CD4-positive, alpha-beta T cell (primary cell): Measurements from ENCODE around the gene DLGAP4. TPM values are rescaled to one million over a fixed set of nuclear protein-coding genes. Genes with fewer than 3 reads are reported as not detected.

Source experiments
- ATAC-seq: fragments of 200-7000 bp; cut with Tn5 transposase; one replicate; pipeline ENCODE4 v1.10.0; 2022; ENCODE audit warnings: mild to moderate bottlenecking; ENCODE audit not compliant: poor library complexity
- CTCF ChIA-PET: fragments of 350-600 bp; sonication (Branson Sonifier 250); formaldehyde crosslinking; loops from one replicate; lab custom pipeline; 2021; ENCODE audit warnings: antibody characterized with exemption, inconsistent platforms; lab: Charles Lee
- POLR2A ChIA-PET: fragments of 350-600 bp; sonication (Branson Sonifier 250); formaldehyde crosslinking; loops from one replicate; lab custom pipeline; 2021; ENCODE audit warnings: antibody characterized with exemption, inconsistent platforms; lab: Charles Lee
- DNase-seq, 14 experiments: peaks; one replicate each; pipeline ENCODE4 v3.0.0-alpha.2; 2013 to 2020; ENCODE audit warnings: mixed read lengths in 2 of 14
- H3K27ac ChIP-seq, 2 donors: one replicate each; pipeline versions ENCODE4 v1.5.1 to v1.7.0; 2013; ENCODE audit warnings: low read length in 2 of 2, low read depth in 1 of 2, mild to moderate bottlenecking in 1 of 2
- H3K27me3 ChIP-seq, 2 experiments: 1 replicate in 1 of 2; 2 replicates in 1 of 2; pipeline versions ENCODE4 v1.6.1 to v1.7.0; 2013; ENCODE audit warnings: low read length in 2 of 2, control low read depth in 1 of 2, mild to moderate bottlenecking in 1 of 2, moderate library complexity in 1 of 2; ENCODE audit not compliant: insufficient read depth in 2 of 2, control insufficient read depth in 1 of 2
- H3K36me3 ChIP-seq: one replicate; pipeline ENCODE4 v1.6.1; 2013; ENCODE audit warnings: low read length, control low read depth; ENCODE audit not compliant: insufficient read depth
- H3K4me1 ChIP-seq: one replicate; pipeline ENCODE4 v1.6.1; 2013; ENCODE audit warnings: low read length, control low read depth; ENCODE audit not compliant: insufficient read depth
- H3K4me3 ChIP-seq: one replicate; pipeline ENCODE4 v1.5.1; 2013; ENCODE audit warnings: mild to moderate bottlenecking, low read length, moderate library complexity
- H3K9me3 ChIP-seq, 2 experiments: 1 replicate in 1 of 2; 2 replicates in 1 of 2; pipeline versions ENCODE4 v1.6.1 to v1.7.0; 2013; ENCODE audit warnings: low read length in 2 of 2, mild to moderate bottlenecking in 2 of 2, control low read depth in 1 of 2, moderate library complexity in 1 of 2; ENCODE audit not compliant: control insufficient read depth in 1 of 2, insufficient read depth in 1 of 2
- H3K27ac Mint-ChIP-seq: one replicate; pipeline ENCODE4 v1.8.0; 2020; ENCODE audit warnings: mixed read lengths
- H3K27me3 Mint-ChIP-seq: one replicate; pipeline ENCODE4 v1.8.0; 2021; ENCODE audit warnings: mixed read lengths
- H3K36me3 Mint-ChIP-seq: one replicate; pipeline ENCODE4 v1.8.0; 2021; ENCODE audit warnings: low read depth, mixed read lengths
- H3K4me1 Mint-ChIP-seq: one replicate; pipeline ENCODE4 v1.8.0; 2021; ENCODE audit warnings: low read depth, mixed read lengths
- H3K4me3 Mint-ChIP-seq: one replicate; pipeline ENCODE4 v1.8.0; 2020; ENCODE audit warnings: mild to moderate bottlenecking, mixed read lengths
- H3K9me3 Mint-ChIP-seq: one replicate; pipeline ENCODE4 v1.8.0; 2020; ENCODE audit warnings: mixed read lengths
- intact Hi-C, 2 experiments: fragments of 100-400 bp; cut with DNase I in 1 of 2; cut with micrococcal nuclease in 1 of 2; formaldehyde crosslinking; loops; one replicate each; pipeline versions ENCODE4 v1.15.1 to v1.9.0; 2023 to 2025; cut with DNase I, micrococcal nuclease
- total RNA-seq, 174 experiments: library from RNA in 2 of 174; stranded (reverse) in 2 of 174; gene quantifications; one replicate each; pipeline ENCODE4 v1.2.3 and lab custom pipeline; 2021 to 2026
- TF ChIP-seq, protein P1 (sequence below): fragments of 200-600 bp; IDR thresholded peaks from one replicate; pipeline ENCODE4 v1.8.0; 2022; ENCODE audit warnings: antibody characterized with exemption, mild to moderate bottlenecking

DLGAP4 gene
- total RNA-seq, 2 experiments from 2014 or later = 16.0 to 16.1 TPM

DNA sequence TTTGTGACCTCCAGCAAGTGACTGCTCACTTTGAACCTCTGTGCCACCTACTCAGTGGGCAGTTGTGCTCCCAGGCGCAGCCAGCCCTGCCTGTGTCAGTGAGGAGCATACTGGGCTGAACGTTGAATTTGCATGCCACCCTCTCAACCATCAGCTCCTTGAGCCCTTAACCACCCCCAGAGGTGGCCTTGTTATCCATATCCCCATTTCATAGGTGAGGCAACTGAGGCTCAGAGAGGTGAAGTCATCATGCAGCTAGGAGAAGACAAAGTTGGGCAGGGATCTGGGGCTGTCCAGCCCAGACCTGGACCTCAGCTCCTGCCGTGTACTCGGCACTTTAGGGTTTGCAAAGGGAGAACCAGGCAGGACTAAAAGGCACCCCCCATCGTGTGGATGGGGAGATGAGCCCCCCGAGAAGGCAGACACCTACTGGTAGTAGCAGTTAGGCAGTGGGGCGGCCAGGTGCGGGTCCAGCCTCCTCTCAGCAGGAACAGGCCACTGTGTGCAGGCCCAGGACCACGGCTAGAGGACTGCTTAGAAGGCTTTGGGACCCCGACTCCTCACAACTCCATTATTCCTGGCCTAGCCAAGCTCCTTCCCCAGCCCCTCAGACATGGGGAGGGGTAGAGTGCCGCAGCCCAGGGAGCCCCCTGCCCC lies 134.4 kb downstream of the DLGAP4 start:
- Histone ChIP-seq H3K9me3 (no peaks in the 10 kb centered on the region), H3K27ac (no peak overlapping the region), H3K36me3 (no peaks in the 10 kb centered on the region), H3K4me3 (no peak overlapping the region), H3K4me1 (peaks cover 21% of the 10 kb centered on the region), H3K27me3 (no peaks in the 10 kb centered on the region)
- Mint-ChIP-seq H3K9me3 (no peaks in the 10 kb centered on the region), H3K27ac (no peak overlapping the region), H3K4me3 (no peak overlapping the region), H3K4me1 (peaks cover 4% of the 10 kb centered on the region), H3K36me3 (no peaks in the 10 kb centered on the region), H3K27me3 (peaks cover 13% of the 10 kb centered on the region)
- ATAC-seq = no peak
- TF ChIP-seq, protein P1, sequence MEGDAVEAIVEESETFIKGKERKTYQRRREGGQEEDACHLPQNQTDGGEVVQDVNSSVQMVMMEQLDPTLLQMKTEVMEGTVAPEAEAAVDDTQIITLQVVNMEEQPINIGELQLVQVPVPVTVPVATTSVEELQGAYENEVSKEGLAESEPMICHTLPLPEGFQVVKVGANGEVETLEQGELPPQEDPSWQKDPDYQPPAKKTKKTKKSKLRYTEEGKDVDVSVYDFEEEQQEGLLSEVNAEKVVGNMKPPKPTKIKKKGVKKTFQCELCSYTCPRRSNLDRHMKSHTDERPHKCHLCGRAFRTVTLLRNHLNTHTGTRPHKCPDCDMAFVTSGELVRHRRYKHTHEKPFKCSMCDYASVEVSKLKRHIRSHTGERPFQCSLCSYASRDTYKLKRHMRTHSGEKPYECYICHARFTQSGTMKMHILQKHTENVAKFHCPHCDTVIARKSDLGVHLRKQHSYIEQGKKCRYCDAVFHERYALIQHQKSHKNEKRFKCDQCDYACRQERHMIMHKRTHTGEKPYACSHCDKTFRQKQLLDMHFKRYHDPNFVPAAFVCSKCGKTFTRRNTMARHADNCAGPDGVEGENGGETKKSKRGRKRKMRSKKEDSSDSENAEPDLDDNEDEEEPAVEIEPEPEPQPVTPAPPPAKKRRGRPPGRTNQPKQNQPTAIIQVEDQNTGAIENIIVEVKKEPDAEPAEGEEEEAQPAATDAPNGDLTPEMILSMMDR = no peak
- intact Hi-C loops = loop anchor here in 1 of 2 experiments (5.0 kb wide), 1 partner anchor 283 kb away; no protein-coding TSS in a partner anchor
- DNase-seq = no peak
- ChIA-PET POLR2A (no interaction called here), CTCF (no interaction called here)

DNA sequence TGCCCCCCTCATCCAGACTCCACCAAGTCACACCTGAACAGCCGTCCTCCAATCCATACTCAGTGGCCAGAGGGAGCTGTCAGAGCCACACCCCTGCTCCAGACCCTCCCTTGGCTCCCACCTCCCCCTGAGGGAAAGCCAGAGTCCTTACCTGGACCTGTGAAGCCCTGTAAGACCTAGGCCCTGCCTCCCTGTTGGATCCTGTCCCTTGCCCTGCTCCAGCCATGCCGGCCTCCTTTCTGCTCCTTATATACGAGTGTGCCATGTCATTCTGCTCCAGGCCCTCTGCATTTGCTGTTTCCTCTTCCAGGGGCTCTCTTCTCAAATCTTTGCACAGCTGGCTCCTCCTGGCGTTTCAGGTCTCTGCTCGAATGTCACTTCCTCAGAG lies 134.9 kb downstream of the DLGAP4 start:
- no peaks in the 10 kb centered on the region for H3K36me3 Mint-ChIP-seq
- H3K4me3 Mint-ChIP-seq = no peak overlapping the region
- ATAC-seq (no peak), DNase-seq (no peak)
- ChIA-PET POLR2A (no interaction called here), CTCF (no interaction called here)
- intact Hi-C loops = loop anchor here in 1 of 2 experiments (5.0 kb wide), 1 partner anchor 284 kb away; no protein-coding TSS in a partner anchor
- H3K9me3 Mint-ChIP-seq = no peaks in the 10 kb centered on the region
- Histone ChIP-seq H3K36me3 (no peaks in the 10 kb centered on the region), H3K9me3 (no peaks in the 10 kb centered on the region), H3K27ac (no peak overlapping the region), H3K27me3 (no peaks in the 10 kb centered on the region), H3K4me1 (peaks cover 16% of the 10 kb centered on the region), H3K4me3 (no peak overlapping the region)
- no peak overlapping the region for H3K27ac Mint-ChIP-seq
- peaks cover 13% of the 10 kb centered on the region for H3K27me3 Mint-ChIP-seq
- H3K4me1 Mint-ChIP-seq = peaks cover 4% of the 10 kb centered on the region
- TF ChIP-seq, protein P1 = no peak

DNA sequence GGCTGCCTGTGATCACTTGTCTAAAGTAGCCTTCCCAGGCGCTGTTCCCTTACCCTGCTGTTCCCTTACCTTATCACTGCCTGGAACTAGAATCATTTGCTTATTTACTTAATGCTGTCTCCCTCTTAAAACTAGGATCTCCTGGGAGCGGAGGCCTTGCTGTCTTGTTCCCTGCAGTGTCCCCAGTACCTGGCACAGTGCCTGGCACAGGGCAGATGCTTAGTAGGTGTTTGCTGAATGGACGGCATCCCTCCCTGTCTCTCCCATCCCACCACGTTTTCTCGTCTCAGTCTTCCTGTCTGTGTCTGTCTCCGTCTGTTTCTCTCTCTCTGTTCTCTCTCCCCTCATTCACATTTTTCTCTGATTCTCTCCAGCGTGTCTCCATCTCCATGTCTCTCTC lies 135.3 kb downstream of the DLGAP4 start:
- Mint-ChIP-seq H3K4me3 (no peak overlapping the region), H3K9me3 (no peaks in the 10 kb centered on the region), H3K4me1 (peaks cover 4% of the 10 kb centered on the region), H3K27me3 (peaks cover 13% of the 10 kb centered on the region), H3K27ac (no peak overlapping the region), H3K36me3 (no peaks in the 10 kb centered on the region)
- intact Hi-C loops = loop anchor here in 1 of 2 experiments (5.0 kb wide), 1 partner anchor 284 kb away; no protein-coding TSS in a partner anchor
- ChIA-PET POLR2A (no interaction called here), CTCF (no interaction called here)
- Histone ChIP-seq H3K27me3 (no peaks in the 10 kb centered on the region), H3K27ac (no peak overlapping the region), H3K4me3 (no peak overlapping the region), H3K4me1 (peaks cover 12% of the 10 kb centered on the region), H3K9me3 (no peaks in the 10 kb centered on the region), H3K36me3 (no peaks in the 10 kb centered on the region)
- DNase-seq (no peak), ATAC-seq (no peak)
- TF ChIP-seq, protein P1 = no peak
